WTC11 (cell line): Measurements from ENCODE around the gene ZNF414. TPM values are rescaled to one million over a fixed set of nuclear protein-coding genes. Genes with fewer than 3 reads are reported as not detected.

Experiments used
- ATAC-seq: fragments of 200-7000 bp; cut with Tn5 transposase; 2 replicates; pipeline ENCODE4 v1.10.0; 2021; ENCODE audit warnings: mild to moderate bottlenecking, moderate library complexity
- CTCF ChIA-PET: fragments of 300-600 bp; sonication (Branson Sonifier 250); formaldehyde crosslinking; loops from one replicate; lab custom pipeline; 2021; ENCODE audit warnings: antibody characterized with exemption; lab: Charles Lee
- POLR2A ChIA-PET: fragments of 350-600 bp; sonication (Branson Sonifier 250); formaldehyde crosslinking; loops from one replicate; lab custom pipeline; 2021; ENCODE audit warnings: antibody characterized with exemption; lab: Charles Lee
- DNase-seq: peaks from one replicate; pipeline ENCODE4 v3.0.0; 2021; ENCODE audit warnings: low spot score
- H3K27ac Mint-ChIP-seq: 2 replicates; pipeline ENCODE4 v1.8.0; 2021; ENCODE audit warnings: mixed read lengths
- H3K27me3 Mint-ChIP-seq: 2 replicates; pipeline ENCODE4 v1.8.0; 2021; ENCODE audit warnings: low read depth, mild to moderate bottlenecking, moderate library complexity, mixed read lengths
- H3K36me3 Mint-ChIP-seq: 2 replicates; pipeline ENCODE4 v1.8.0; 2021; ENCODE audit warnings: mixed read lengths
- H3K4me1 Mint-ChIP-seq: 2 replicates; pipeline ENCODE4 v1.8.0; 2022; ENCODE audit warnings: mixed read lengths
- H3K4me3 Mint-ChIP-seq: 2 replicates; pipeline ENCODE4 v1.8.0; 2021; ENCODE audit warnings: mild to moderate bottlenecking, moderate library complexity, mixed read lengths
- H3K9me3 Mint-ChIP-seq: 2 replicates; pipeline ENCODE4 v1.8.0; 2021; ENCODE audit warnings: mixed read lengths
- CTCF ChIP-seq: fragments of 200-600 bp; IDR thresholded peaks from 2 replicates; pipeline ENCODE4 v1.8.0; 2022; ENCODE audit warnings: antibody characterized with exemption
- ELF4 ChIP-seq: sonication (generic); formaldehyde crosslinking; IDR thresholded peaks from 2 replicates; pipeline ENCODE4 v1.8.1; 2022; ENCODE audit warnings: low read depth, mild to moderate bottlenecking, moderate library complexity, missing genetic modification reagents
- EMX1 ChIP-seq: fragments of 250-450 bp; sonication (Bioruptor Pico); IDR thresholded peaks from 2 replicates; pipeline ENCODE4 v1.8.0; 2021; ENCODE audit warnings: mild to moderate bottlenecking
- ESRRA ChIP-seq: sonication (generic); formaldehyde crosslinking; IDR thresholded peaks from 2 replicates; pipeline ENCODE4 v1.8.1; 2022; ENCODE audit warnings: mild to moderate bottlenecking, missing genetic modification reagents, borderline replicate concordance
- ETV6 ChIP-seq: sonication (generic); formaldehyde crosslinking; IDR thresholded peaks from 2 replicates; pipeline ENCODE4 v1.8.1; 2022; ENCODE audit warnings: mild to moderate bottlenecking, missing genetic modification reagents
- GRHL2 ChIP-seq: fragments of 250-450 bp; sonication (Bioruptor Pico); IDR thresholded peaks from 2 replicates; pipeline ENCODE4 v1.8.0; 2022; ENCODE audit warnings: mild to moderate bottlenecking, moderate library complexity; ENCODE audit not compliant: insufficient replicate concordance, severe bottlenecking
- PRDM15 ChIP-seq: sonication (generic); formaldehyde crosslinking; IDR thresholded peaks from 2 replicates; pipeline ENCODE4 v1.8.0; 2022; ENCODE audit warnings: missing genetic modification reagents
- PRRX2 ChIP-seq: fragments of 250-450 bp; sonication (Bioruptor Pico); IDR thresholded peaks from 2 replicates; pipeline ENCODE4 v1.8.0; 2021; ENCODE audit warnings: mild to moderate bottlenecking
- SOX15 ChIP-seq: fragments of 250-450 bp; sonication (Bioruptor Pico); IDR thresholded peaks from 2 replicates; pipeline ENCODE4 v1.9.0; 2021; ENCODE audit warnings: mild to moderate bottlenecking
- TP53 ChIP-seq: sonication (generic); formaldehyde crosslinking; IDR thresholded peaks from 2 replicates; pipeline ENCODE4 v1.8.1; 2023; ENCODE audit warnings: mild to moderate bottlenecking, missing genetic modification reagents
- total RNA-seq: library from RNA; stranded (reverse); gene quantifications from 3 replicates; pipeline ENCODE4 v1.2.3, GENCODE V29; 2021
- TF ChIP-seq, protein P1 (sequence below): sonication (generic); formaldehyde crosslinking; IDR thresholded peaks from 2 replicates; pipeline ENCODE4 v1.8.1; 2022; ENCODE audit warnings: mild to moderate bottlenecking, moderate library complexity, missing genetic modification reagents
- TF ChIP-seq, protein P2 (sequence below): sonication (generic); formaldehyde crosslinking; IDR thresholded peaks from 2 replicates; pipeline ENCODE4 v1.8.0; 2022; ENCODE audit warnings: mild to moderate bottlenecking, missing genetic modification reagents

Gene ZNF414
- total RNA-seq, 1 experiment from 2014 or later = 38.2 TPM

GRCh38 chr19:8505680-8506401 lies 8.1 kb downstream of the ZNF414 start (continued):
- TF ChIP-seq ELF4 (CRISPR knock-in tag) (no peak), CTCF (peak; percentile 51)
- TF ChIP-seq, protein P1, sequence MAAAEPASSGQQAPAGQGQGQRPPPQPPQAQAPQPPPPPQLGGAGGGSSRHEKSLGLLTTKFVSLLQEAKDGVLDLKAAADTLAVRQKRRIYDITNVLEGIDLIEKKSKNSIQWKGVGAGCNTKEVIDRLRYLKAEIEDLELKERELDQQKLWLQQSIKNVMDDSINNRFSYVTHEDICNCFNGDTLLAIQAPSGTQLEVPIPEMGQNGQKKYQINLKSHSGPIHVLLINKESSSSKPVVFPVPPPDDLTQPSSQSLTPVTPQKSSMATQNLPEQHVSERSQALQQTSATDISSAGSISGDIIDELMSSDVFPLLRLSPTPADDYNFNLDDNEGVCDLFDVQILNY (CRISPR knock-in tag) = 0 out of 2 replicates have a peak, but pooled peaks have one; percentile 28

GRCh38 chr19:8504919-8505318 lies 9.0 kb downstream of the ZNF414 start:
- TF ChIP-seq, protein P2, sequence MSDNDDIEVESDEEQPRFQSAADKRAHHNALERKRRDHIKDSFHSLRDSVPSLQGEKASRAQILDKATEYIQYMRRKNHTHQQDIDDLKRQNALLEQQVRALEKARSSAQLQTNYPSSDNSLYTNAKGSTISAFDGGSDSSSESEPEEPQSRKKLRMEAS (CRISPR knock-in tag) = no peak
- TF ChIP-seq PRDM15 (CRISPR knock-in tag) (no peak), EMX1 (CRISPR knock-in tag) (no peak), ETV6 (CRISPR knock-in tag) (no peak)
- Mint-ChIP-seq H3K27me3 (peaks cover 4% of the 10 kb centered on the region; the same call in 1 of the 2 replicates), H3K9me3 (no peaks in the 10 kb centered on the region), H3K4me1 (peaks cover 11% of the 10 kb centered on the region), H3K36me3 (no peaks in the 10 kb centered on the region), H3K4me3 (peak overlapping the region; percentile 47), H3K27ac (peak overlapping the region; percentile 48; the same call in 1 of the 2 replicates)
- ATAC-seq (no peak), DNase-seq (no peak)
- ChIA-PET CTCF (interaction anchor here (0.6 to 3.1 kb wide), 8 partner anchors 9 to 157 kb away, joined by 3 to 18 read pairs (median 8); partner anchors contain the start of genes MARCHF2, RAB11B and ZNF414), POLR2A (no interaction called here)

- TF ChIP-seq ETV6 (CRISPR knock-in tag) = no peak
- no peak for TF ChIP-seq PRDM15 (CRISPR knock-in tag)
- TF ChIP-seq PRRX2 (CRISPR knock-in tag) = no peak
- no peak for TF ChIP-seq GRHL2 (CRISPR knock-in tag)
- no peak for TF ChIP-seq SOX15 (CRISPR knock-in tag)
- TF ChIP-seq ESRRA = no peak
- TF ChIP-seq TP53 (CRISPR knock-in tag) = no peak
- Mint-ChIP-seq H3K27me3 (peaks cover 4% of the 10 kb centered on the region; the same call in 1 of the 2 replicates), H3K4me1 (peaks cover 11% of the 10 kb centered on the region), H3K27ac (no peak overlapping the region), H3K4me3 (peak overlapping the region; percentile 37; the same call in 1 of the 2 replicates), H3K36me3 (no peaks in the 10 kb centered on the region), H3K9me3 (no peaks in the 10 kb centered on the region)
- CTCF ChIA-PET = interaction anchor here (1.4 to 3.1 kb wide), 2 partner anchors 9 to 77 kb away, joined by 4 to 18 read pairs; partner anchors contain the start of gene ZNF414
- ATAC-seq (no peak), DNase-seq (no peak)
- POLR2A ChIA-PET = no interaction called here
These were observed 9.8 kb downstream of the ZNF414 start for GRCh38 chr19:8504171-8504570.
